HG03571 (cell line): ENCODE measurements around the gene MYO7B.
"Not testable (repeated sequence)": the region's sequence is repeated elsewhere in the genome, so short reads cannot be mapped to it uniquely, and the experiment has no call there.

ENCODE experiments used
- ATAC-seq: cut with Tn5 transposase; IDR thresholded peaks from one replicate; pipeline ENCODE4 v1.9.1; 2021; ENCODE audit not compliant: unreplicated experiment

MYO7B gene

DNA sequence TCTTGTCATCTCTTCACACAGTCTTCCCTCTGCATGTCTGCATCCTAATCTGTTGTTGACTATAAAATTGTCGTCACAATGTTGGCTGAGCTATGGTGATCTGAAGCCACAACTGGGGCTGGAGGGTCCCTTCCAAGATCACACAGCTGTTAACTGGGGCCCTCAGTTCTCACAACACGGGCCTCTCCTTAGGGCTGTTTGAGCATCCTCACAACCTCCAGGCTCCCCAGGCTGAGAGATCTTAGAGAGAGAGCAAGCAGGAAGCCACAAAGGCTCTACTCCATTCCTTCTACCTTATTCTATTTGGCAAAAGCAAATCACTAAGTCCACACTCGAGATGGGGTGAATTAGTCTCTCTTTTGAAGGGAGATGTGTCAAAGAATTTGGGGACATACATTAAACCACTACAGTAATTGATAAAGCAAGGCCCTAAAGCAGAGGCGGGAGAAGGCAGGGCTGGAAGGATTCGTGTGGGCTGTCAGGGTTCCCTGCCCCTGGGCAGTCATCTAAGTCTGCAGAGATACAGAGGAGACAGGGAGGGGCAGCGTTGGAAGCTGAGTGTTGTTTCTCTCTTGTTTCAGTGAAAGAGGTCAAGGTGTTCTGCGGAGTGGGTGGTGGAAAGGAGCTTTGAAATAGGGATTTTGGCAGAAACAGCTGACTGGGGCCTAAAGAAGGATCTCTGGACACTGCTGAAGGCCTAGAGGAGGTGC, 15.9 kb downstream of the MYO7B start:
- no peak for ATAC-seq

- no peak for ATAC-seq
Measured at GRCh38 chr2:127552336-127552735, 16.9 kb downstream of the MYO7B start.

DNA sequence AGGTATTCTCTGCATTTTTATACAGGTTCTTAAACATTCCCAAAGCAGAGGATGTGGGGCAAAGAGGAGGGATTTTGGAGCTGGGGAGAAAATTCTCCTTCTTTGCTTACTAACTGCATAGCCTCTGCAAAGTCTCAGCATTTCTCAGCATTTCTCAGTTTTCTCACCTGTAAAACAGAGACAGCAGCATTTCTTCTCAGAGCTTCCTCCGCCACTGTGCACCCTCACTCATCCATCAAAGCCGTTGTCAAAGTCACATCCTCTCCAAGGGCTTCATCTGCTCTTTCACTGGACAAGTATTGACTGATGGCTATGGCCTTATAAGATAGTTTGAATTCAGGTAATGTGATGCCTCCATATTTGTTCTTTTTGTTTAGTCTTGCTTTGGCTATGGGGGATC, 17.4 kb downstream of the MYO7B start:
- ATAC-seq, result no peak

GRCh38 chr2:127558911-127559310, 23.4 kb downstream of the MYO7B start:
- ATAC-seq, result no peak

- ATAC-seq, result no peak
Measured at GRCh38 chr2:127559454-127559853, 24.0 kb downstream of the MYO7B start.

DNA sequence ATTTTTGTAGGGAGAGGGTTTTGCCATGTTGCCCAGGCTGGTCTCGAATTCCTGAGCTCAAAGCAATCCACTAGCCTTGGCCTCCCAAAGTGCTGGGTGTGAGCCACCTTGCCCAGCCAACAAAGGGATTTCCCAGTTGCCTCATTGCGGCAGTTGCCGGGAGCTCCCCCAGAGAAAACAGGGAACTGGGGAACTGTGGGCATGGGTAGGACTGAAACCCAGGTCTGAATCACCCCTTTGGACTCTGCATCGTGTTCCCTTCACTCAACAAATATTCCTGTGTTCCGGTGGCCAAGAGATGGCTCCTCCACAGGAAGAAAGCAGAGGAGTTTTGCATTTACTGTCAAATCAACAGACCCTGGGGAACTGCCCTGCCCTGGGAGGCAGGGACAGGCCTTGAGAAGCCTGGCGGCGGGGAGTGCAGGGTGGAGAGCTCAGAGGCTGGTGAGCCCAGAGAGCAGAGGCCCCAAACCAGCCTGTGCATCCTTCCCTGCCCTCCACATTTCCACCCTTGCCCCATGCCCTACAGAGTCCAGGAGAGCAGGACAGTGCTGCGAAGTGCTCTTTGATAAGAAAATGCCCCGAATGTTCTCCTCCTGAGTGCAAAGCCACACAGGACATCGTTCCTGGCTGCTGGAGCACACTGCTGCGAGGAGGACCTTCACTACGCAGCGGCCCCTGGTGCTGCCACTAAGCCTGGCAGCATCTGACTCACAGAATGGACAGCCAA, 24.9 kb downstream of the MYO7B start:
- no peak for ATAC-seq

DNA sequence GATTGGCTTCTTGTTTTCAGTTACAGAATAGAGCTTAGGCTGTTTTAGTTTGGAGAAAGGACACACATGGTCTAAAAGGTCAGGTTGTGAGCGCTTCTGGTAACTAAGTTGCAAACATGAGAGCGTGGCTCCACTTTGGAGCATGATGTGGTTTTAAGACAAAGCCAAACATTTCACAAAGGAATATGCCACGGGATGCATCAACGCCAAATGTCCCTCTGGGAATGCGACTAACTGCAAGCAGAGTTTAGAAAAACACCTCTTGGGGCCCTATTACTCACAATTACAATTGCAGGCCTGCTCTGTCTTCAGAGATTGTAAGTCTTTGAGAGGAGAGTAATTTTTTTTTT, 25.4 kb downstream of the MYO7B start:
- ATAC-seq, result no peak

- no peak for ATAC-seq
Measured at GRCh38 chr2:127561371-127561770, 25.9 kb downstream of the MYO7B start.

- ATAC-seq, result no peak
Measured at GRCh38 chr2:127562936-127563335, 27.5 kb downstream of the MYO7B start.

GRCh38 chr2:127563458-127564428, 28.3 kb downstream of the MYO7B start:
- peak; percentile 92 for ATAC-seq

DNA sequence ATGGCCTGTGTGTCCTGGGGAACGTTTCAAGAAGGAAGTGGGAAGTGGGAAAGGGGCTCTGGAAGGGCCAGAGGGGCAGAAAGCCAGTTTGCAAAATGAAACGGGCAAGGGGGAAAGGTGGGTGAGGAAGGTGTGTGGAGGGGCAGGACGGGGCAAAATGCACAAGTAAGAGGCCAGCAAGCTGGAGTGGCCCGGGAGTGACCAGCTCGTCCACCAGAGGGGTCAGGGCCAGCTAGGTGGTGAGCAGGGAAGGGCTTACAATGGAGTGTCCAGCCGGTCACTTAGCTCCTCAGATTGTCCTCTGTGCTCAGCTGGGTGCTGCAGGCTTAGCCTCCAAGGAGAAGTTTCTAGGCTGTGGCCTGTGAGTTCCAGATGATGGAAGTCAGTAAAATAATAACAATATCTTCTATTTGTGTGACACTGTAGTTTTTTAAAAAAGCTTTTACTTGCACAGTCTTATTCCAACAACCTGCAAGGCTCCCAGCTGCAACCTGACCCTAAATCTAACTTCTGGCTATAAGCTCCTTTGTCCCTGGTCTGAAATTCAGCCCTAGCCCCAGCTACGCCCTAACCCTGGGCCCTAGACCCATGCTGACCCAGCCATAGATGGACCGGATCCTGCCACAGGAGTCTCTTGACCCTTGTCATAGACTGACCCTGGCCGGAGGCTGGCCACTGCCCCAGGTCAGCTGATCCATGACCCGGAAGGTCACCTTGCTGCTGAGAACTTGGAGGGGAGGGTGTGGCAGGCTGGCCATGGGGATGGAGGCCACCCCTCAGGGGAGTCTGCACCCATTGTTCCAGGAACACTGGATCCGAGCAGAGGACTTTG, 29.2 kb downstream of the MYO7B start:
- no peak for ATAC-seq

GRCh38 chr2:127565261-127566138, 30.0 kb downstream of the MYO7B start:
- no peak for ATAC-seq

DNA sequence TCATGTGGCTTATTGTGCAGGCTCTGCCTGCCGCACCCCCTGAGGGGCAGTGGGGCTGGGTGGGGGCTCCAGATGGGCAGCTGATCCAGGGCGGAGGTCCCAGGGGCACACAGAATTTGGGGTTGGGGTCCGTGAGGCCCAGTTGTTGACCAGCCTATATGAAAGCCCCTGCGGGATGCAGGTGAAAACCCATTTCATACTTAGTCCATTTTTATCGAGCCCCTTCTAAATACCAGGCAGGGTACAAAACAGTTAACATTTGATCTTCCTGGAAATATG, 30.6 kb downstream of the MYO7B start:
- no peak for ATAC-seq

DNA sequence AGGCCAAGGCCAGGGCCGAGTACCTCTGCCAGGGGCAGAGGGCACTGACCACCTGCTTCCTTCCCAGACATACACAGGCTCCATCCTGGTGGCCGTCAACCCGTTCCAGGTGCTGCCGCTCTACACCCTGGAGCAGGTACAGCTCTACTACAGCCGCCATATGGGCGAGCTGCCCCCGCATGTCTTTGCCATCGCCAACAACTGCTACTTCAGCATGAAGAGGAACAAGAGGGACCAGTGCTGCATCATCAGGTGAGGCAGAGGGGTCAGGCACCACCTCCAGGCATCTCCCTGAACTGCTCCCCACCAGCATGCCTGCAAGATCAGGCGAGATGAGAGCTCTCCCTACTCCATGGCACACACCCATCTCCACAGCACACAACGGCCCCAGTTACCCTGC, 31.1 kb downstream of the MYO7B start:
- no peak for ATAC-seq

GRCh38 chr2:127567351-127567854, 31.9 kb downstream of the MYO7B start:
- no peak for ATAC-seq

GRCh38 chr2:127568128-127568527, 32.6 kb downstream of the MYO7B start:
- ATAC-seq, result no peak

- ATAC-seq, result no peak
Measured at GRCh38 chr2:127569666-127570065, 34.2 kb downstream of the MYO7B start.

DNA sequence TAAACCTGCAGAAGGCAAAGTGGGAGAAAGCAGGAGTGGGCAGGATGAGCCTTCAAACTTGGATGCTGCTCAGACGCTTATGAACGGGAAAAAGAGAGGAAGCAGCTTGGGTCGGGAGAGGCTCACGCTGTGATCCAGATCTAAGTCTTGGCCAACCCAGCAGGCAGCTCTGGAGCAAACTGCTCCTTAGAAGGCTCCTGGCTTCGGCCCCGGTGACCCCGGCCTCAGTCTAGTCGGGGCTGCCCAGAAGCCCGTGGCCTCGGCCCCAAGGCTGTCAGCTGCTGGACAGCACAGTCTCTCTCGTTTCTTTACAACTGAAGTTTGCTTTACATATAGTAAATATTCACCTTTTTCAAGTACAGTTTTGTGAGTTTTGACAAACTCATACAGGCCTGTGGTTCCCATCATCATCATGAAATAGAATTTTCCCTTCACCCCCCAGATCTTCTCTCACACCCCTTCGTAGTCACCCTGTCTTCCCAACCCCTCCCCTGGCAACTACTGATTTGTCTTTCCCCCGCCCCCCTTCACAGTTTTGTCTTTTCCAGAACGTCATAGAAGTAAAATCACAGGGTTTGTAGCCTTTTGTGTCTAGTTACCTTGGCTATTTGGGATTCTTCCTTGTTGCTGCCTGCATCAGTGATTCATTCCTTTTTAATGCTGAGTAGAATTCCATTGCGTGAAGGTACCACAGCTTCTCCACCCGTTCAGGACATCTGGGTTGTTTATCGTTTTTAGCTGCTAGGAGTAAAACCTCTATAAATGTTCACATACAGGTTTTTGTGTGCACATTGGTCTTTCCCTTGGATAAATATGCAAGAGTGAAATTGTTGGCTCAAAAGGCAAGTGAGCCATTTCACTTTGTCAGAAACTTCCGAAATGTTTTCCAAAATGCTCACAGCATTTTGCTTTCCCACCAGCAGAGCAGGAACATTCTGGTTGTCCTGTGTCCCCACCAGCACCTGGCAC, 35.1 kb downstream of the MYO7B start:
- no peak for ATAC-seq

GRCh38 chr2:127572352-127572751, 36.9 kb downstream of the MYO7B start:
- not testable (repeated sequence) for ATAC-seq
